ENCODE measurements around the gene TAC4. TPM values are rescaled to one million over a fixed set of nuclear protein-coding genes. Genes with fewer than 3 reads are reported as not detected.

TAC4 gene
- total and polyA plus RNA-seq, 7 donors = not detected

DNA sequence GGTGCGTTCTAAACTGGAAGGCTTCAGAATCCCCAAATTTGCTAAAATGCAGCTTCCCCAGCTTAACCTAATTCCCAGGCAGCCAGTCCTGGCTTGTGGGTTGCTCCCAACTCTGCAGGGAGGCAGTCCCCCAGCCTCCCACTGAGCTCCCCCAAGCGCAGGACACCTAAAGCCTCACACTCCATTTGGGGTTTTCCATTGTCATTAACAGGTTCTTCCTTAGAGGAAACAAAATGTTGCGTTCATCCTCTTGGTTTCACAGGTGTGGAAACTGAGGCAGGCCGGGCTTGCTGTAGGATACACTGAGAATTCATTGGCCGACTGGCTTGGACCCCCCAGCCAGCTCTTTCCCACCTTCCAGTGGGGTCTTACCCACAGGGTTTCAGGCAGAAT, 2.3 kb upstream of the TAC4 start:
- ATAC-seq = no peak
- no peaks in the 10 kb centered on the region for H3K9me3 ChIP-seq

DNA sequence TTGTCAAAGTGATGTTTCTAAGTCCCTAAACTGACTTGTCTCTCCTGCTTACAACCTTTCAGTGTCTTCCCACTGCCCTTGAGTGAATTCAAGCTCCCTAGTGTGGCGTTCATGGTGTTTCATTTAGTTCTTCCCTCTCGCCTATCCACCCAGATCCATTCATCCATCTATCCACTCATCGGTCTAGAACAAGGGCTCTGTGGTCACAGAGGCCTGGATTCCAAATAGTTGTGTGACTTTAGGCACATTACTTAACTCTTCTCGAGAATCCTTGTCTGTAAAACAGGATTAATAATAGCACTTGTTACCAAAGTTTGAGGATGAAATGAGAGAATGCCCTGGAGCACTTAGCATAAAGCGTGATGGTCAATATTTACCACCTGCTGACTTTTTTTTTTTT, 870 bp upstream of the TAC4 start:
- DNase-seq (no peak), ATAC-seq (no peak)
- H3K36me3 ChIP-seq (ENCODE audit: insufficient read depth in 1 of 2, low read depth in 1 of 2) = no peaks in the 10 kb centered on the region
- no peak overlapping the region for H3K27ac ChIP-seq
- intact Hi-C loops (cut with DNase I) = loop anchor here in 1 of 2 donors (1.0 kb wide), 1 partner anchor 280 kb away; no protein-coding TSS in a partner anchor
- no peak overlapping the region for H3K4me3 ChIP-seq
- no peaks in the 10 kb centered on the region for H3K27me3 ChIP-seq (ENCODE audit: insufficient read depth in 3 of 3, low read length in 2 of 3)
- H3K9me3 ChIP-seq = no peaks in the 10 kb centered on the region
- WGBS, 3 donors = 71 to 86% (median 82%) methylated on average over 5 of the region's 5 CpGs
- TF ChIP-seq CTCF (IDR thresholded peaks at IDR 0.05) = no peak
- peaks cover 33% of the 10 kb centered on the region for H3K4me1 ChIP-seq

More for the DNA sequence above, 2.3 kb upstream of the TAC4 start:
- intact Hi-C loops (cut with DNase I) = loop anchor here (5.0 kb wide), 3 partner anchors 123 to 283 kb away; partner anchors contain the start of gene SLC35B1 (in 2 of the 2)
- no peak for TF ChIP-seq CTCF (IDR thresholded peaks at IDR 0.05)
- WGBS, 3 donors = 88 to 92% (median 90%) methylated on average over 5 of the region's 5 CpGs
- DNase-seq = no peak
- no peak overlapping the region for H3K27ac ChIP-seq
- H3K36me3 ChIP-seq (ENCODE audit: insufficient read depth in 1 of 2, low read depth in 1 of 2) = no peaks in the 10 kb centered on the region
- no peak overlapping the region for H3K4me3 ChIP-seq
- H3K27me3 ChIP-seq (ENCODE audit: insufficient read depth in 3 of 3, low read length in 2 of 3) = no peaks in the 10 kb centered on the region
- peaks cover 18% of the 10 kb centered on the region for H3K4me1 ChIP-seq

DNA sequence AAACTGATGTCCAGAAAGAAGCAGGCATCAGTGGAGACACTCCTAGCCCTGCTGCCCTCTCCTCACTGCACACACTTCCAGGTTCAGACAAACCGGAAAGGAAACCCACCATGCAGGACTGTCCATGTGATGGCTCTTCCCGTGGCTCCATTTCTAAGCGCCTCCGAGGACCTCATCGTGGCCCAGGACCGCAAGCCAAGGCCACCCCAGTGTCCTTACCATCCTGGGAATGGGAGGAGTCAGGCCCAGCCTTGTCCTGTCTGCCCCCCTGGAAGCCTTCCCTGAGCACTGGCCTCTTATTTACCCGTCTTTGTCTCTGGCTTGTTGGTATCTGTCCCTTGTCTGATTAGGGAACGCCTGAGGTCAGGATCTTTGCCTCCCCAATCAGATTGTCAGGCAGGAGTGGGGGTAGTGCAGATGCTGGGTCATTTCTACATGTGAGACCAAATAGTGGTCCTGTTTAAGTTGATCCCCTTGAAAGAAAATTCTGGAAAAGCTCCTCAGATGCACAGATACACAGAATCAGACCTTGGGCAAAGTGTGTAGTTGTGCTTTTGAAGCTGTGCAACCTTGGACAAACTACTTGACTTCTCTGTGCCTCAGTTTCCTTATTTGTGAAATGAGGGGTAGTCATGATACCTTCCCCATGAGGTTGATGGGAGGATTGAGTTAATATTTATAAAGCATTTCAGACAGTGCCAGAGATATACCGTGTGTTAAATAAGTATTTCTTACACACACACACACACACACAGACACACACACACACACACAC, 744 bp downstream of the TAC4 start:
- H3K4me3 ChIP-seq = no peak overlapping the region
- ATAC-seq (no peak), DNase-seq (no peak)
- intact Hi-C loops (cut with DNase I) = no loop called here
- no peak overlapping the region for H3K27ac ChIP-seq
- no peaks in the 10 kb centered on the region for H3K36me3 ChIP-seq (ENCODE audit: insufficient read depth in 1 of 2, low read depth in 1 of 2)
- WGBS, 3 donors = 63 to 71% (median 66%) methylated on average over 9 of the region's 9 CpGs
- no peaks in the 10 kb centered on the region for H3K27me3 ChIP-seq (ENCODE audit: insufficient read depth in 3 of 3, low read length in 2 of 3)
- H3K9me3 ChIP-seq = no peaks in the 10 kb centered on the region
- peaks cover 33% of the 10 kb centered on the region for H3K4me1 ChIP-seq
- TF ChIP-seq CTCF (IDR thresholded peaks at IDR 0.05) = no peak

DNA sequence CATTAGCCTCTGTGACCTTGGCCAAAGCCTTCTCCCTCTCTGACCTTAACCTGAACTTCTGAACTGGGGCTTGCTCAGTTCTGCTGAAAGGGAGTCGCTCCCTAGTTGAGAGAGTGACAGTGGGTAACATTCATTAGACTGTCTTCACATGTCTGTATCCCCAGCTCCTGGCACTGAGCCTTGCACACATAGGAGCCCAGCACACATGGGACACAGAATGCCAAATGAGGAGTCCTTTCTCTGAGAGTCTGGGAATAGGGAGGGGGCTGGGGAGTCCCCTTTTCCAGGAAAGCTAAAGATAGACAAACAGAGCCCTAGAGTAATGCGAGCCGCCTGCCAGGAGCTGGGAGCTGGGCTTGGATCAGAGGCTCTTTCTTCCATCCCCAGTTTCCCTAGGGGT, 2.5 kb downstream of the TAC4 start:
- ATAC-seq (peak; percentile 64 to 82 (median 70)), DNase-seq (peak in 1 of 2 donors; percentile 46)
- intact Hi-C loops (cut with DNase I) = no loop called here
- Histone ChIP-seq H3K4me3 (no peak overlapping the region), H3K9me3 (no peaks in the 10 kb centered on the region), H3K27ac (peak overlapping the region; percentile 36), H3K27me3 (ENCODE audit: insufficient read depth in 3 of 3, low read length in 2 of 3) (no peaks in the 10 kb centered on the region), H3K36me3 (ENCODE audit: insufficient read depth in 1 of 2, low read depth in 1 of 2) (no peaks in the 10 kb centered on the region), H3K4me1 (peaks cover 28% of the 10 kb centered on the region)
- 9 to 17% (median 14%) methylated on average over 3 of the region's 3 CpGs for WGBS, 3 donors
- no peak for TF ChIP-seq CTCF (IDR thresholded peaks at IDR 0.05)

Data from psoas muscle (tissue), 8 donors.